Stimulated activated naive B cell treated with anti-CD40 and anti-IgM and Interleukin-4, amounts not matched to agents 10 μg/mL and 1 μg/mL and 100 μg/mL, for 72 hours (primary cell): Measurements from ENCODE around the gene MBTD1.
"Not testable (repeated sequence)": the region's sequence is repeated elsewhere in the genome, so short reads cannot be mapped to it uniquely, and the experiment has no call there.

ENCODE experiments used
- ATAC-seq, 2 donors: fragments of 150-1000 bp; cut with Tn5 transposase; replicated peaks; 2 replicates each; pipeline ENCODE4 v1.10.0; 2021; ENCODE audit warnings: moderate library complexity in 1 of 2
- DNase-seq: peaks from one replicate; pipeline ENCODE4 v3.0.0; 2021
- H3K27ac Mint-ChIP-seq: one replicate; pipeline ENCODE4 v1.8.0; 2022; ENCODE audit warnings: mild to moderate bottlenecking, mixed read lengths
- H3K27me3 Mint-ChIP-seq, 2 donors: one replicate each; pipeline ENCODE4 v1.8.0; 2022; ENCODE audit warnings: mixed read lengths in 2 of 2
- H3K36me3 Mint-ChIP-seq, 2 donors: one replicate each; pipeline ENCODE4 v1.8.0; 2022; ENCODE audit warnings: mixed read lengths in 2 of 2, mild to moderate bottlenecking in 1 of 2
- H3K4me1 Mint-ChIP-seq, 2 donors: one replicate each; pipeline ENCODE4 v1.8.0; 2022; ENCODE audit warnings: mixed read lengths in 2 of 2, mild to moderate bottlenecking in 1 of 2
- H3K4me3 Mint-ChIP-seq, 2 donors: one replicate each; pipeline ENCODE4 v1.8.0; 2022; ENCODE audit warnings: mild to moderate bottlenecking in 2 of 2, mixed read lengths in 2 of 2, moderate library complexity in 1 of 2
- H3K9me3 Mint-ChIP-seq, 2 donors: one replicate each; pipeline ENCODE4 v1.8.0; 2022; ENCODE audit warnings: mixed read lengths in 2 of 2, mild to moderate bottlenecking in 1 of 2

MBTD1 gene

GRCh38 chr17:51189628-51190027, 70.2 kb downstream of the MBTD1 start:
- Mint-ChIP-seq H3K4me3 (no peak overlapping the region), H3K27me3 (no peaks in the 10 kb centered on the region), H3K27ac (no peak overlapping the region), H3K36me3 (peaks cover 36 to 39% of the 10 kb centered on the region in 2 donors), H3K9me3 (no peaks in the 10 kb centered on the region), H3K4me1 (peaks cover 2 to 9% of the 10 kb centered on the region in 2 donors)
- ATAC-seq (no peak), DNase-seq (no peak)

DNA sequence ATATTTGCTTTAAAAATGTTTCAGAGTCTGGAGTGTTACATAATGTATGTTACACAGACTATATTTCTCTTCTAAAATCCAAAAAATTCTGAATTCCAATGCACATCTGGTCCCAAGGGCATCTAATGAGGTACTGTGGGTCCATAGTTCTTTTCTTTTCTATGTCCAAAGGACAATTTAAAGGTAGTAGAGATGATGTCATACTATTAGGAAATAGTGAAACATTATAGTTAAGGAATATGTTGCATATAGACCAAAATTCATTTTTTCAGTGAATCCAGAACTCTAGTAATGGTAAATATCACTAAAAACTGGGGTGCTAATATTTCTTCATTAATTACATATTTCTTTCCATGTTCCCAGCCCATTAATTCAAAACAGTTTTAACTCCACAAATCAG, 70.7 kb downstream of the MBTD1 start:
- Mint-ChIP-seq H3K4me1 (peaks cover 2 to 13% of the 10 kb centered on the region in 2 donors), H3K4me3 (no peak overlapping the region), H3K9me3 (no peaks in the 10 kb centered on the region), H3K36me3 (peaks cover 38 to 41% of the 10 kb centered on the region in 2 donors), H3K27ac (no peak overlapping the region), H3K27me3 (no peaks in the 10 kb centered on the region)
- ATAC-seq = no peak
- no peak for DNase-seq

DNA sequence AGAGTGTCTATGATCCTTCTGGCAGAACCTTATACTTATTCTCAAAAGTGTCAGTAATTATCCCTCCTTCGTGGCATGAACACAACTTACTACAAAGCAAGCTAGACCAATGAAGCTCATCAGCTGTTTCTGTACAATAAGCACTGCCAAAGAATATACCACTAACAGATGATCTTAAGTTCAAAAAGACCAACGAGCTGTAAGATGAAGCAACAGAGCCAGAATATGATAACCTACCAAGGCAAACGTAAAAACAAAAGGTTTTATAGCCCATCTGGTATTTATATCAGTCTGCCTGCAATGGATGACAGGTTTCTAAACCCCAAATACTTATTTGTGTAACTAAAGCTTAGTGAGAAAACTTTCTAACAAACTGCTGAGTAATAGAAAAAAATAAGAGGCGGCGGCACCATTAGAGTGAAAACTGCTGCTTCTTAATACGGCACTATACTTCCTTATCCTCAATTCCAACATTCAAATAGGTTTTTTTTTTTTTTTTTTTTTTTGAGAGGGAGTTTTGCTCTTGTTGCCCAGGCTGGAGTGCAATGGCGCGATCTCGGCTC, 71.5 kb downstream of the MBTD1 start:
- Mint-ChIP-seq H3K9me3 (no peaks in the 10 kb centered on the region), H3K4me3 (no peak overlapping the region), H3K27ac (no peak overlapping the region)

GRCh38 chr17:51185763-51186332, 74.0 kb downstream of the MBTD1 start:
- ATAC-seq = no peak
- Mint-ChIP-seq H3K36me3 (peaks cover 37 to 40% of the 10 kb centered on the region in 2 donors), H3K9me3 (no peaks in the 10 kb centered on the region), H3K4me3 (no peak overlapping the region), H3K4me1 (peaks cover 2 to 13% of the 10 kb centered on the region in 2 donors), H3K27ac (no peak overlapping the region), H3K27me3 (no peaks in the 10 kb centered on the region)
- DNase-seq = no peak

More for the DNA sequence above, 71.5 kb downstream of the MBTD1 start:
- no peak for DNase-seq
- no peaks in the 10 kb centered on the region for H3K27me3 Mint-ChIP-seq
- ATAC-seq = no peak
- peaks cover 2 to 13% of the 10 kb centered on the region in 2 donors for H3K4me1 Mint-ChIP-seq
- H3K36me3 Mint-ChIP-seq = peaks cover 32 to 39% of the 10 kb centered on the region in 2 donors

- Mint-ChIP-seq H3K9me3 (no peaks in the 10 kb centered on the region), H3K36me3 (peaks cover 42 to 43% of the 10 kb centered on the region in 2 donors), H3K27ac (peak overlapping the region; percentile 7), H3K4me1 (peaks cover 5 to 19% of the 10 kb centered on the region in 2 donors), H3K4me3 (no peak overlapping the region), H3K27me3 (no peaks in the 10 kb centered on the region)
- ATAC-seq (no peak), DNase-seq (no peak)
Observed at GRCh38 chr17:51184124-51184523, 75.7 kb downstream of the MBTD1 start.

GRCh38 chr17:51180486-51180885, 79.4 kb downstream of the MBTD1 start:
- peaks cover 5 to 19% of the 10 kb centered on the region in 2 donors for H3K4me1 Mint-ChIP-seq
- DNase-seq (no peak), ATAC-seq (no peak)
- H3K27me3 Mint-ChIP-seq = no peaks in the 10 kb centered on the region
- H3K9me3 Mint-ChIP-seq = no peaks in the 10 kb centered on the region
- H3K4me3 Mint-ChIP-seq = no peak overlapping the region
- no peak overlapping the region for H3K27ac Mint-ChIP-seq
- H3K36me3 Mint-ChIP-seq = peaks cover 26% of the 10 kb centered on the region in 2 donors

GRCh38 chr17:51172030-51172429, 87.8 kb downstream of the MBTD1 start:
- not testable (repeated sequence) for H3K27ac Mint-ChIP-seq, H3K27me3 Mint-ChIP-seq, DNase-seq, H3K4me3 Mint-ChIP-seq, ATAC-seq, H3K9me3 Mint-ChIP-seq
- peaks cover 14 to 21% of the 10 kb centered on the region in 2 donors for H3K4me1 Mint-ChIP-seq
- peaks cover 27 to 40% of the 10 kb centered on the region in 2 donors for H3K36me3 Mint-ChIP-seq

DNA sequence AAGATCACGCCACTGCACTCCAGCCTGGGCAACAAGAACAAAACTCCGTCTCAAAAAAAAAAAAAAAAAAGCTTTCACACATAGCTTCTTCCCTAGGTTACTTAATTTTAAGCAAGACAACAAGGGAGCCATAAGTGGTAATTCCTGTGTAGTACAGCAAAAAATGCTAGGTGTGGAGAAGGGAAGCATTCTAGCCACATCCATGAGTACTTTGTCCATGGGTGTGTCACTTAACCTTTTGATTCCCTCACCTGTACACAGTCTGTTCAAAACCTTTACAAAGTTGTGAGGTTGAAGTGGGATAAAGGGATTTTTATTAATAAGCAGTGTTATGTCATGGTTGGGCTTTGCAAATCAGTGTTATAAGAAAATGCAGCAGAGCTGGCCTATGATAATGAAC, 89.1 kb downstream of the MBTD1 start:
- no peak overlapping the region for H3K4me3 Mint-ChIP-seq
- ATAC-seq (no peak), DNase-seq (no peak)
- peaks cover 18 to 26% of the 10 kb centered on the region in 2 donors for H3K4me1 Mint-ChIP-seq
- H3K27me3 Mint-ChIP-seq = no peaks in the 10 kb centered on the region
- H3K9me3 Mint-ChIP-seq = no peaks in the 10 kb centered on the region
- peak overlapping the region; percentile 9 for H3K27ac Mint-ChIP-seq
- peaks cover 29 to 47% of the 10 kb centered on the region in 2 donors for H3K36me3 Mint-ChIP-seq

DNA sequence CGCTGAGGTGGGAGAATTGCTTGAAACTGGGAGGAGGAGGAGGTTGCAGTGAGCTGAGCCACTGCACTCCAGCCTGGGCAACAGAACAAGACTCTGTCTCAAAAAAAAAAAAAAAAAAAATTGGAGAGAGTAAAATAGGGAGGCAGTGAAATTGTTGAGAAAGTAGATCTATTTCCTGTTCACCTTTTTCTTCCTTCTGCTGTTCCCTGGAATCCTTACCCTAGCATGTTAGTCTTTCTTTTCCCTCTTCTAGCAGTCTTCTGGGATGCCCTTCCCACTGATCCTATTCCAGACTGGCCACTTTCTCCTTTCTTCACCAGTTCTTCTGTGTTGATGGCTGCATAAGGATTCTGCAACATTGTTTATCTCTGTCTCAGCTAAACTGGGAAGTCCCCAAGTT, 90.5 kb downstream of the MBTD1 start:
- Mint-ChIP-seq H3K27me3 (no peaks in the 10 kb centered on the region), H3K36me3 (peaks cover 29 to 56% of the 10 kb centered on the region in 2 donors), H3K9me3 (no peaks in the 10 kb centered on the region), H3K27ac (no peak overlapping the region), H3K4me1 (peaks cover 27 to 36% of the 10 kb centered on the region in 2 donors), H3K4me3 (peak overlapping the region in 1 of 2 donors; percentile 25)
- ATAC-seq (no peak), DNase-seq (no peak)

- Mint-ChIP-seq H3K27ac (peak overlapping the region; percentile 98), H3K4me3 (peak overlapping the region; percentile 87 to 89), H3K36me3 (peaks cover 42 to 62% of the 10 kb centered on the region in 2 donors), H3K4me1 (peaks cover 27 to 36% of the 10 kb centered on the region in 2 donors), H3K9me3 (no peaks in the 10 kb centered on the region), H3K27me3 (no peaks in the 10 kb centered on the region)
- ATAC-seq = peak; percentile 61 to 63
- DNase-seq = peak; percentile 65
Observed at GRCh38 chr17:51166987-51167931, 92.6 kb downstream of the MBTD1 start.

GRCh38 chr17:51166198-51166986, 93.5 kb downstream of the MBTD1 start, which contains the start of gene NME2:
Gene NME2, plus strand, starts transcription at chr17:51166411. Its CDS starts 420 bp downstream, at chr17:51166831.
- Mint-ChIP-seq H3K4me3 (peak within 1 kb of the TSS; percentile 87 to 89), H3K9me3 (no peaks in the 10 kb centered on the region), H3K36me3 (peaks cover 48 to 67% of the 10 kb centered on the region in 2 donors), H3K27ac (peak within 1 kb of the TSS; percentile 98), H3K4me1 (peaks cover 27 to 36% of the 10 kb centered on the region in 2 donors), H3K27me3 (no peaks in the 10 kb centered on the region)
- ATAC-seq = peak; percentile 86 to 92
- DNase-seq = peak; percentile 81

DNA sequence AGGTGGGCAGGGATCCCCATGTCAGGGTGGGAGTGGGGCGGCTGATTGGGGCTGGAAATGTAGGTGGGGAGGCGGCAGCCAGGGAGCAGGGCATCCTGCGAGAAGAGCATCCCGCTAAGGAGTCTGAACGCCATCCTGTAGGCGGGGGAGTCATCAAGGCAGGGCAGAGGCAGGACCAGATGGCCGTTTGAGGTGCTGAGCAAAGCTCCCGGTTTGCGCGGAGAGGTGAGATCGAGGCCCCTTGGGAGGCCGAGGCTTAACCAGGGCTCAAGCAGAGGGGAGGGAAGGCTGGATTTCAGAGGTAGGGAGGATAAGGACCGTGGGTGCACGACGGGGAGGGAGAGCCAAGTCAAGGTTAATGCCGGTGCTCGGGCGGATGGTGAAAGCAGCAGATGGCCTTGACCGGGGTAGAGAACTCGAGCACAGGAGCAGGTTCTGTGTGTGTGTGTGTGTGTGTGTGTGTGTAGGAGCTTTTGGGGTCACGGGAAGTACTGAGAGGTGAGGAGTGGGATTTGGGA, 94.1 kb downstream of the MBTD1 start:
- DNase-seq = peak; percentile 5
- Mint-ChIP-seq H3K4me1 (peaks cover 27 to 36% of the 10 kb centered on the region in 2 donors), H3K36me3 (peaks cover 49 to 67% of the 10 kb centered on the region in 2 donors), H3K27ac (peak overlapping the region; percentile 94), H3K27me3 (no peaks in the 10 kb centered on the region), H3K9me3 (no peaks in the 10 kb centered on the region), H3K4me3 (peak overlapping the region; percentile 87 to 89)
- peak; percentile 43 to 47 for ATAC-seq

GRCh38 chr17:51164911-51165679, 94.8 kb downstream of the MBTD1 start:
- H3K36me3 Mint-ChIP-seq = peaks cover 53 to 70% of the 10 kb centered on the region in 2 donors
- ATAC-seq (no peak), DNase-seq (no peak)
- H3K27me3 Mint-ChIP-seq = no peaks in the 10 kb centered on the region
- H3K9me3 Mint-ChIP-seq = no peaks in the 10 kb centered on the region
- peak overlapping the region; percentile 87 to 89 for H3K4me3 Mint-ChIP-seq
- peak overlapping the region; percentile 94 for H3K27ac Mint-ChIP-seq
- H3K4me1 Mint-ChIP-seq = peaks cover 27 to 36% of the 10 kb centered on the region in 2 donors
